Measurements from ENCODE around the gene TTC6.

DNA sequence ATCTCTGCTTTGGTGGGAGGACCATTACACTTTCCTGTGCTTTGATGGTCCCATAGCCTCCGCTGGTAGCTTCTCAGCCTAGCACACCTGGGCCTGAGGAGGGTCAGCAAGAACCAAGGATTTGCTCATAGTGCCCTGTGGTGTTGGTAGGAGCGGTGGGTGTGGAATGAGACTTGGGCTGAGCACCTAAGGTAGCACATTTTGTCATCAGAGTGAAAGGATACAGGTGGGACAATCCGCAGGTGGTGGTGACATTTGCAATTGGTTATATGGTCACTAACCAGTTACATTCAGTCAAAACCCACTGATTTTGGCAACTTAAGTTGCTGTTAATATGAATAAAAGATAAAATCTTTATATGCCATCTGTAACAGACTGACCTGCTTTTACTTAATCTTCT, 46.7 kb downstream of the TTC6 start:
- TF ChIP-seq, protein P1, sequence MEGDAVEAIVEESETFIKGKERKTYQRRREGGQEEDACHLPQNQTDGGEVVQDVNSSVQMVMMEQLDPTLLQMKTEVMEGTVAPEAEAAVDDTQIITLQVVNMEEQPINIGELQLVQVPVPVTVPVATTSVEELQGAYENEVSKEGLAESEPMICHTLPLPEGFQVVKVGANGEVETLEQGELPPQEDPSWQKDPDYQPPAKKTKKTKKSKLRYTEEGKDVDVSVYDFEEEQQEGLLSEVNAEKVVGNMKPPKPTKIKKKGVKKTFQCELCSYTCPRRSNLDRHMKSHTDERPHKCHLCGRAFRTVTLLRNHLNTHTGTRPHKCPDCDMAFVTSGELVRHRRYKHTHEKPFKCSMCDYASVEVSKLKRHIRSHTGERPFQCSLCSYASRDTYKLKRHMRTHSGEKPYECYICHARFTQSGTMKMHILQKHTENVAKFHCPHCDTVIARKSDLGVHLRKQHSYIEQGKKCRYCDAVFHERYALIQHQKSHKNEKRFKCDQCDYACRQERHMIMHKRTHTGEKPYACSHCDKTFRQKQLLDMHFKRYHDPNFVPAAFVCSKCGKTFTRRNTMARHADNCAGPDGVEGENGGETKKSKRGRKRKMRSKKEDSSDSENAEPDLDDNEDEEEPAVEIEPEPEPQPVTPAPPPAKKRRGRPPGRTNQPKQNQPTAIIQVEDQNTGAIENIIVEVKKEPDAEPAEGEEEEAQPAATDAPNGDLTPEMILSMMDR (IDR thresholded peaks at IDR 0.05): no peak
- TF ChIP-seq POLR2A (IDR thresholded peaks at IDR 0.05): no peak
